Erythroblast (primary cell): ENCODE results near the gene FANCI.

Experiments used
- GATA1 ChIP-seq: IDR thresholded peaks from 2 replicates; pipeline ENCODE4 v1.6.1; 2011; ENCODE audit warnings: low read depth, mild to moderate bottlenecking, control low read depth, low read length, moderate library complexity
- POLR2A ChIP-seq: IDR thresholded peaks from 2 replicates; pipeline ENCODE4 v1.6.1; 2011; ENCODE audit warnings: mild to moderate bottlenecking, low read length

DNA sequence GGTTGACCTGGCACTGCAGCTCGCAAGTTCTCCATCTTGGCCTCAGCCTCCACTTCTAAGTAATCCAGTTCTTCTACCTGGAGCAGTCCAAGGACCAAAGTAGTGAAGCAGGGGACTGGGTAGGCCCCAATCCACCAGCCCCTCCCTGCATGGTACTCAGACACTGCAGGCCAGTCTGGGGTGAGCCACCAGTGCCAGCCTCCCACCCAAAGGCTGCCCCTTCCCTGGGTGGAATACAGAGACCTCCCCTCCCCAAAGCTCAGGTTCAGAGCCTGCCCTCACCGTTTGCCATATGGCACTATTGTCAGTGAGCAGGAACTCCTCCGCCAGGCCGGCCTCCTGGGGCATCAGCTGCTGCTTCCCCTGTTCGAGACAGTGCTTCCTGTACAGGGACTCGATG, 80.0 kb downstream of the FANCI start:
- TF ChIP-seq POLR2A (no peak), GATA1 (no peak)
